ENCODE measurements around the gene KANSL1. TPM values are rescaled to one million over a fixed set of nuclear protein-coding genes. Genes with fewer than 3 reads are reported as not detected.

The KANSL1 gene
- total and polyA plus RNA-seq, 9 donors, result 30.4 to 107 (median 77.7) TPM

DNA sequence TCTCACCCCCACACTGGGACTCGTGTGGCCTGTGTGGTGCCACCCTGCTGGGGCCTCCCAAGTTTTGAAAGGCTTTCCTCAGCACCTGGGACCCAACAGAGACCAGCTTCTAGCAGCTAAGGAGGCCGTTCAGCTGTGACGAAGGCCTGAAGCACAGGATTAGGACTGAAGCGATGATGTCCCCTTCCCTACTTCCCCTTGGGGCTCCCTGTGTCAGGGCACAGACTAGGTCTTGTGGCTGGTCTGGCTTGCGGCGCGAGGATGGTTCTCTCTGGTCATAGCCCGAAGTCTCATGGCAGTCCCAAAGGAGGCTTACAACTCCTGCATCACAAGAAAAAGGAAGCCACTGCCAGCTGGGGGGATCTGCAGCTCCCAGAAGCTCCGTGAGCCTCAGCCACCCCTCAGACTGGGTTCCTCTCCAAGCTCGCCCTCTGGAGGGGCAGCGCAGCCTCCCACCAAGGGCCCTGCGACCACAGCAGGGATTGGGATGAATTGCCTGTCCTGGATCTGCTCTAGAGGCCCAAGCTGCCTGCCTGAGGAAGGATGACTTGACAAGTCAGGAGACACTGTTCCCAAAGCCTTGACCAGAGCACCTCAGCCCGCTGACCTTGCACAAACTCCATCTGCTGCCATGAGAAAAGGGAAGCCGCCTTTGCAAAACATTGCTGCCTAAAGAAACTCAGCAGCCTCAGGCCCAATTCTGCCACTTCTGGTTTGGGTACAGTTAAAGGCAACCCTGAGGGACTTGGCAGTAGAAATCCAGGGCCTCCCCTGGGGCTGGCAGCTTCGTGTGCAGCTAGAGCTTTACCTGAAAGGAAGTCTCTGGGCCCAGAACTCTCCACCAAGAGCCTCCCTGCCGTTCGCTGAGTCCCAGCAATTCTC is 166.8 kb downstream of the KANSL1 start:
- no peaks in the 10 kb centered on the region for H3K27me3 ChIP-seq
- H3K27ac ChIP-seq, result no peak overlapping the region
- no peaks in the 10 kb centered on the region for H3K4me1 ChIP-seq (ENCODE audit: insufficient read depth)
- no peaks in the 10 kb centered on the region for H3K9me3 ChIP-seq
- H3K36me3 ChIP-seq, result no peaks in the 10 kb centered on the region
- WGBS, 3 donors, result 80 to 82% (median 81%) methylated on average over 17 of the region's 17 CpGs
- TF ChIP-seq POLR2A (IDR thresholded peaks at IDR 0.05), result no peak
- no peak for TF ChIP-seq CTCF (IDR thresholded peaks at IDR 0.05)
- no peak for TF ChIP-seq EP300 (IDR thresholded peaks at IDR 0.05)
- DNase-seq, result no peak
- H3K4me3 ChIP-seq, result no peak overlapping the region
- intact Hi-C loops (cut with DNase I), result loop anchor here in 1 of 4 donors (5.0 kb wide), 1 partner anchor 1571 kb away; no protein-coding TSS in a partner anchor

GRCh38 chr17:46025510-46026165 is 167.6 kb downstream of the KANSL1 start:
- Histone ChIP-seq H3K27me3 (no peaks in the 10 kb centered on the region), H3K27ac (no peak overlapping the region), H3K9me3 (no peaks in the 10 kb centered on the region), H3K4me3 (no peak overlapping the region), H3K4me1 (ENCODE audit: insufficient read depth) (no peaks in the 10 kb centered on the region), H3K36me3 (no peaks in the 10 kb centered on the region)
- intact Hi-C loops (cut with DNase I), result loop anchor here in 1 of 4 donors (5.0 kb wide), 1 partner anchor 1572 kb away; no protein-coding TSS in a partner anchor
- WGBS, 3 donors, result 84 to 86% (median 85%) methylated on average over 7 to 8 of the region's 8 CpGs
- DNase-seq, result no peak
- no peak for TF ChIP-seq POLR2A (IDR thresholded peaks at IDR 0.05)
- TF ChIP-seq CTCF (IDR thresholded peaks at IDR 0.05), result no peak
- TF ChIP-seq EP300 (IDR thresholded peaks at IDR 0.05), result no peak

- Histone ChIP-seq H3K36me3 (no peaks in the 10 kb centered on the region), H3K27ac (no peak overlapping the region), H3K27me3 (no peaks in the 10 kb centered on the region), H3K9me3 (no peaks in the 10 kb centered on the region), H3K4me3 (no peak overlapping the region), H3K4me1 (ENCODE audit: insufficient read depth) (no peaks in the 10 kb centered on the region)
- TF ChIP-seq EP300 (IDR thresholded peaks at IDR 0.05) (no peak), POLR2A (IDR thresholded peaks at IDR 0.05) (no peak), CTCF (IDR thresholded peaks at IDR 0.05) (no peak)
- WGBS, 3 donors, result 84 to 88% (median 86%) methylated on average over 10 of the region's 10 CpGs
- no peak for DNase-seq
- intact Hi-C loops (cut with DNase I), result loop anchor here in 1 of 4 donors (5.0 kb wide), 1 partner anchor 1572 kb away; no protein-coding TSS in a partner anchor
Observed at GRCh38 chr17:46025060-46025459, 168.2 kb downstream of the KANSL1 start.

DNA sequence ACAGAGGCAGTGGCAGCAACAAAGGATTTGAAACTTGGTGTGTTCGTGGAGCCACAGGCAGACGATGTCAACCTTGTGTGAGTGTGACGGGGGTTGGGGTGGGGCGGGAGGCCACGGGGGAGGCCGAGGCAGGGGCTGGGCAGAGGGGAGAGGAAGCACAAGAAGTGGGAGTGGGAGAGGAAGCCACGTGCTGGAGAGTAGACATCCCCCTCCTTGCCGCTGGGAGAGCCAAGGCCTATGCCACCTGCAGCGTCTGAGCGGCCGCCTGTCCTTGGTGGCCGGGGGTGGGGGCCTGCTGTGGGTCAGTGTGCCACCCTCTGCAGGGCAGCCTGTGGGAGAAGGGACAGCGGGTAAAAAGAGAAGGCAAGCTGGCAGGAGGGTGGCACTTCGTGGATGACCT is 168.6 kb downstream of the KANSL1 start:
- no peaks in the 10 kb centered on the region for H3K4me1 ChIP-seq (ENCODE audit: insufficient read depth)
- H3K27ac ChIP-seq, result no peak overlapping the region
- TF ChIP-seq POLR2A (IDR thresholded peaks at IDR 0.05) (no peak), EP300 (IDR thresholded peaks at IDR 0.05) (no peak), CTCF (IDR thresholded peaks at IDR 0.05) (no peak)
- no peak for DNase-seq
- WGBS, 3 donors, result 62 to 69% (median 68%) methylated on average over 14 of the region's 14 CpGs
- no peak overlapping the region for H3K4me3 ChIP-seq
- no peaks in the 10 kb centered on the region for H3K27me3 ChIP-seq
- intact Hi-C loops (cut with DNase I), result no loop called here
- no peaks in the 10 kb centered on the region for H3K36me3 ChIP-seq
- no peaks in the 10 kb centered on the region for H3K9me3 ChIP-seq
